Prostate gland (tissue), 2 donors: ENCODE data around the gene PPP4R2. TPM values are rescaled to one million over a fixed set of nuclear protein-coding genes. Genes with fewer than 3 reads are reported as not detected.

Source experiments
- DNase-seq: peaks from one replicate; pipeline ENCODE4 v3.0.0-alpha.2; 2019; ENCODE audit warnings: low spot score
- H3K27ac ChIP-seq, 2 donors: fragments of 200-600 bp; sonication (generic); 2 replicates each; pipeline ENCODE4 v1.5.1; 2017 to 2019
- H3K27me3 ChIP-seq: fragments of 200-600 bp; sonication (generic); replicated peaks from 2 replicates; pipeline ENCODE4 v1.5.1; 2019; ENCODE audit not compliant: insufficient read depth
- H3K36me3 ChIP-seq, 2 donors: fragments of 200-600 bp; sonication (generic); 1 replicate in 1 of 2; 2 replicates in 1 of 2; pipeline versions ENCODE4 v1.5.1 to v1.8.1; 2017 to 2019
- H3K4me1 ChIP-seq: fragments of 200-600 bp; sonication (generic); replicated peaks from 2 replicates; pipeline ENCODE4 v1.5.1; 2019
- H3K4me3 ChIP-seq, 2 donors: fragments of 200-600 bp; sonication (generic); 2 replicates each; pipeline ENCODE4 v1.5.1; 2017 to 2019
- H3K9me3 ChIP-seq: fragments of 200-600 bp; sonication (generic); 2 replicates; pipeline ENCODE4 v1.5.1; 2017
- POLR2A ChIP-seq: fragments of 450-650 bp; IDR thresholded peaks from one replicate; pipeline ENCODE4 v1.6.1; 2016; ENCODE audit warnings: antibody characterized with exemption, mild to moderate bottlenecking
- POLR2AphosphoS5 ChIP-seq: sonication (generic); formaldehyde crosslinking; IDR thresholded peaks from one replicate; pipeline ENCODE4 v1.6.1; 2017; ENCODE audit warnings: antibody characterized with exemption
- WGBS: methylation state at CpG from one replicate; pipeline ENCODE4 v1.1.5; 2018; 5-methylcytosine and 5-hydroxymethylcytosine counted together
- intact Hi-C: fragments of 100-400 bp; cut with DNase I; formaldehyde crosslinking; loops from one replicate; pipeline ENCODE4 v1.14.2; 2022
- total RNA-seq, 2 donors: library from RNA; depleted of rRNA; stranded (reverse); fragments of >200 nt; gene quantifications; one replicate each; pipeline ENCODE4 v1.1.0, GENCODE V29; 2016
- TF ChIP-seq, protein P1 (sequence below), 4 experiments: fragments of 200-600 bp in 2 of 4; fragments of 450-650 bp in 2 of 4; sonication (generic) in 2 of 4; IDR thresholded peaks; 1 replicate in 3 of 4; 2 replicates in 1 of 4; pipeline ENCODE4 v1.5.1; 2016 to 2019; ENCODE audit warnings: antibody characterized with exemption in 4 of 4, mild to moderate bottlenecking in 2 of 4, moderate library complexity in 2 of 4

Gene PPP4R2
- total RNA-seq, 2 donors from 2014 or later, result 29.6 to 41.8 TPM

- Histone ChIP-seq H3K4me1 (peaks cover 4% of the 10 kb centered on the region), H3K9me3 (no peaks in the 10 kb centered on the region), H3K27ac (no peak overlapping the region), H3K27me3 (no peaks in the 10 kb centered on the region), H3K4me3 (no peak overlapping the region), H3K36me3 (no peaks in the 10 kb centered on the region)
- intact Hi-C loops, result loop anchor here (2.0 to 10.0 kb wide), 2 partner anchors 110 to 198 kb away; no protein-coding TSS in a partner anchor
- TF ChIP-seq POLR2A (no peak), POLR2AphosphoS5 (no peak)
- TF ChIP-seq, protein P1, sequence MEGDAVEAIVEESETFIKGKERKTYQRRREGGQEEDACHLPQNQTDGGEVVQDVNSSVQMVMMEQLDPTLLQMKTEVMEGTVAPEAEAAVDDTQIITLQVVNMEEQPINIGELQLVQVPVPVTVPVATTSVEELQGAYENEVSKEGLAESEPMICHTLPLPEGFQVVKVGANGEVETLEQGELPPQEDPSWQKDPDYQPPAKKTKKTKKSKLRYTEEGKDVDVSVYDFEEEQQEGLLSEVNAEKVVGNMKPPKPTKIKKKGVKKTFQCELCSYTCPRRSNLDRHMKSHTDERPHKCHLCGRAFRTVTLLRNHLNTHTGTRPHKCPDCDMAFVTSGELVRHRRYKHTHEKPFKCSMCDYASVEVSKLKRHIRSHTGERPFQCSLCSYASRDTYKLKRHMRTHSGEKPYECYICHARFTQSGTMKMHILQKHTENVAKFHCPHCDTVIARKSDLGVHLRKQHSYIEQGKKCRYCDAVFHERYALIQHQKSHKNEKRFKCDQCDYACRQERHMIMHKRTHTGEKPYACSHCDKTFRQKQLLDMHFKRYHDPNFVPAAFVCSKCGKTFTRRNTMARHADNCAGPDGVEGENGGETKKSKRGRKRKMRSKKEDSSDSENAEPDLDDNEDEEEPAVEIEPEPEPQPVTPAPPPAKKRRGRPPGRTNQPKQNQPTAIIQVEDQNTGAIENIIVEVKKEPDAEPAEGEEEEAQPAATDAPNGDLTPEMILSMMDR (IDR thresholded peaks at IDR 0.05), result no peak
- DNase-seq, result no peak
- 14% methylated on average over 2 of the region's 2 CpGs for WGBS
Measured at GRCh38 chr3:73052857-73053256, 56.2 kb downstream of the PPP4R2 start.

DNA sequence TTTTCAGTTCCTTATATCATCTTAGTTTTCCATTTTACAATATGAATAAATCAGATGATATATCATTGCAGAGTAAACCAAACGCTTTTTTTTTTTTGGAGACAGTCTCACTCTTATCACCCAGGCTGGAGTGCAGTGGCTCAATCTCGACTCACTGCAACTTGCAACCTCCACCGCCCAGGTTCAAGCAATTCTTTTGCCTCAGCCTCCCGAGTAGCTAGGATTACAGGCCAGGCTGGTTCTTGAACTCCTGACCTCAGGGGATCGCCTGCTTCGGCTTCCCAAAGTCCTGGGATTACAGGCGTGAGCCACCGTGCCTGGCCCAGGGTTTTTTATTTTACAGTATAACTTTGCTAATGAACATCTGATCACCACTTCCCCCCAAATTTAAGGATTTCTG is 59.0 kb downstream of the PPP4R2 start:
- intact Hi-C loops, result loop anchor here (10.0 kb wide), 1 partner anchor 201 kb away; no protein-coding TSS in a partner anchor
- no peak overlapping the region for H3K27ac ChIP-seq
- 50% methylated on average over 8 of the region's 8 CpGs for WGBS

GRCh38 chr3:73056014-73056844 is 59.6 kb downstream of the PPP4R2 start:
- Histone ChIP-seq H3K27me3 (no peaks in the 10 kb centered on the region), H3K36me3 (no peaks in the 10 kb centered on the region), H3K9me3 (no peaks in the 10 kb centered on the region), H3K27ac (no peak overlapping the region), H3K4me3 (no peak overlapping the region), H3K4me1 (peaks cover 4% of the 10 kb centered on the region)
- peak; percentile 15 for TF ChIP-seq POLR2AphosphoS5
- TF ChIP-seq, protein P1 (IDR thresholded peaks at IDR 0.05), result peak in 3 of 4 experiments; percentile 35 to 65 (median 65)
- no peak for TF ChIP-seq POLR2A
- intact Hi-C loops, result loop anchor here (10.0 kb wide), 1 partner anchor 201 kb away; no protein-coding TSS in a partner anchor
- no peak for DNase-seq
- WGBS, result 17% methylated on average over 5 of the region's 5 CpGs

More for the DNA sequence above, 59.0 kb downstream of the PPP4R2 start:
- Histone ChIP-seq H3K4me3 (no peak overlapping the region), H3K9me3 (no peaks in the 10 kb centered on the region), H3K4me1 (peaks cover 4% of the 10 kb centered on the region), H3K27me3 (no peaks in the 10 kb centered on the region), H3K36me3 (no peaks in the 10 kb centered on the region)
- TF ChIP-seq, protein P1 (IDR thresholded peaks at IDR 0.05), result no peak
- TF ChIP-seq POLR2A (no peak), POLR2AphosphoS5 (no peak)
- no peak for DNase-seq

DNA sequence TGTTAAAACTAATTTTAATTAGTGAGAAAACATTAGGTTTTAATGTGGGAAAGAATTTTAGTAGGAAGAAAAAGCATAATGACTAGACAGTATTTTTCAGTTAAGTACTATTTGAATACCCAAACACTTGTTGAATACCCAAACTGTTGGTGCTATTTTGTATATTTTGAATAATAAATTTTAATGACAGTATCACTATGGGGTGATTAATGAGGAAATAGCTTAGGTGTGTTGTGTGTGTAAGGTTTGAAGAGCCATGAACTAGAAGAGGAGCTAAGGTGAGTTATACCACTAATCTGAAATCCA is 60.2 kb downstream of the PPP4R2 start:
- intact Hi-C loops, result loop anchor here (10.0 kb wide), 1 partner anchor 202 kb away; no protein-coding TSS in a partner anchor
- no peak overlapping the region for H3K27ac ChIP-seq
- no peak for DNase-seq
- H3K36me3 ChIP-seq, result no peaks in the 10 kb centered on the region
- H3K27me3 ChIP-seq, result no peaks in the 10 kb centered on the region
- no peaks in the 10 kb centered on the region for H3K9me3 ChIP-seq
- peaks cover 4% of the 10 kb centered on the region for H3K4me1 ChIP-seq
- TF ChIP-seq POLR2A (no peak), POLR2AphosphoS5 (no peak)
- TF ChIP-seq, protein P1 (IDR thresholded peaks at IDR 0.05), result no peak
- no peak overlapping the region for H3K4me3 ChIP-seq

DNA sequence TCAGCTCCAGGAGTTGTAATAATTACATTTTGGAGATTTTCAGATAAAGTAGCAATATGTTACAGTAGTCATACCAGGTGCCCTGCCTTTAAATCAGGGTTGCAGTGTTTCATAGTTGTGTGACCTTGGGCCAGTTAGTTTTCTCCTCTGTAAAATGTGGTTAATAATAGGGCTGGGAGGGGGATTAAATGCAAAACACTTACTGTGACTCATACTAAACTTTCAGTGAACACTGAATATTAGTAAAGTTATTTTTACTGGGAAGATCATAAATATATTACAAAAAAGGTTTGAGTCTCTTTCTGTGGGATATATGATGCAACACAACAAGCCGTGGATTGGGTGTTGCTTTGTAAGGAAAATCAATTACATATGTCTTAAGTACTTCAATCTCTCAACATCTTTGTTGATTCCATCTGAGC is 63.7 kb downstream of the PPP4R2 start:
- H3K4me3 ChIP-seq, result no peak overlapping the region
- no peak for DNase-seq
- TF ChIP-seq POLR2A, result no peak
- TF ChIP-seq, protein P1 (IDR thresholded peaks at IDR 0.05), result no peak
- H3K27ac ChIP-seq, result no peak overlapping the region
- H3K9me3 ChIP-seq, result no peaks in the 10 kb centered on the region
- 91% methylated on average over 1 of the region's 1 CpG for WGBS
- H3K27me3 ChIP-seq, result no peaks in the 10 kb centered on the region
- intact Hi-C loops, result no loop called here
- no peaks in the 10 kb centered on the region for H3K36me3 ChIP-seq
- peaks cover 4% of the 10 kb centered on the region for H3K4me1 ChIP-seq
